Activated CD4-positive, CD25-positive, alpha-beta regulatory T cell treated with anti-CD3 and anti-CD28 coated beads, Interleukin-2, amount 50 U/mL, for 72 hours (primary cell): Measurements from ENCODE around the gene SLC35E4.
"Not testable (repeated sequence)": the region's sequence is repeated elsewhere in the genome, so short reads cannot be mapped to it uniquely, and the experiment has no call there.

Experiments
- DNase-seq: peaks from one replicate; pipeline ENCODE4 v3.0.0; 2021

The SLC35E4 gene, protein sequence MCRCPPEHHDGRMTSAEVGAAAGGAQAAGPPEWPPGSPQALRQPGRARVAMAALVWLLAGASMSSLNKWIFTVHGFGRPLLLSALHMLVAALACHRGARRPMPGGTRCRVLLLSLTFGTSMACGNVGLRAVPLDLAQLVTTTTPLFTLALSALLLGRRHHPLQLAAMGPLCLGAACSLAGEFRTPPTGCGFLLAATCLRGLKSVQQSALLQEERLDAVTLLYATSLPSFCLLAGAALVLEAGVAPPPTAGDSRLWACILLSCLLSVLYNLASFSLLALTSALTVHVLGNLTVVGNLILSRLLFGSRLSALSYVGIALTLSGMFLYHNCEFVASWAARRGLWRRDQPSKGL

DNA sequence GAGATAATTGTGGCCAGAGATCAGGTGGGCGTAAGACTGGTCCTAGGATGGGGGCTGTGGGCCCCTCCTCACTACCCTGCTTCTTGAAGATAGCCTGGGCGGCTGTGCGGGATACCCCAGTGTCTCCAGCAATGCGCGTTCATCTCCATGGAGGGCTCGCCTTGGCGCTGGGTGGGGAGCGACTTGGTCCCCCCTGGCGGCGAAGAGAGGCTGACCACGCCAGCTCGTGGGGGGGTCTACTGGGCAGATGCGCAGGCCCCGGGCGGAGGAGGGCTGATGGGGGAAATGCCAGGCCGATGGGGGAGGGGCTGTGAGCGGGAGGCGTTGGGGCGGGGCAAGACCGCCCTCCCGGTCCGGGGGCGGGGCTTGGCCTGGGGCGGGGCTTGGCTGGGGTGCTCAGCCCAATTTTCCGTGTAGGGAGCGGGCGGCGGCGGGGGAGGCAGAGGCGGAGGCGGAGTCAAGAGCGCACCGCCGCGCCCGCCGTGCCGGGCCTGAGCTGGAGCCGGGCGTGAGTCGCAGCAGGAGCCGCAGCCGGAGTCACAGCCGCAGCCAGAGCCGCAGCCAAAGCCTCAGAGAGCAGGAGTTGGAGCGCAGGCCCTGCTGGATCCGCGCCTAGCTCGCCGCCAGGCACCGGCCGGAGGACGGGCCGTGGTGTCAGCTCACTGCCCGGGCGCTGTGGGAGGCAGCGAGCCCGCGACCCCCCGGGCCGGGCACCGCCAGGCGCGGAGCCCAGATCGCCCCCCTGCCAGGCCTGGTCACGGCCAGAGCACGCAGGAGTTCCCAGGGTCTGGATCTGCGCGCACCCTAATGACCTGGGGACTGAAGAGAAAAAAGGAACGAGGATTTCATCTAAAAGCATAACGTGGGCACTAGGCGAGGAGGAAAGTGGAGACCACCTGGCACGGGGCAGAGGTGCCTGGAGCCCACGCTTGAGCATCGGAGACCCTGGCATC is at the start of gene SLC35E4:
Gene SLC35E4, plus strand, starts transcription at position 509 of the 953 bp plus-strand sequence. CDS start 670 bp downstream, outside the sequence.
- peak; percentile 97 for DNase-seq

DNA sequence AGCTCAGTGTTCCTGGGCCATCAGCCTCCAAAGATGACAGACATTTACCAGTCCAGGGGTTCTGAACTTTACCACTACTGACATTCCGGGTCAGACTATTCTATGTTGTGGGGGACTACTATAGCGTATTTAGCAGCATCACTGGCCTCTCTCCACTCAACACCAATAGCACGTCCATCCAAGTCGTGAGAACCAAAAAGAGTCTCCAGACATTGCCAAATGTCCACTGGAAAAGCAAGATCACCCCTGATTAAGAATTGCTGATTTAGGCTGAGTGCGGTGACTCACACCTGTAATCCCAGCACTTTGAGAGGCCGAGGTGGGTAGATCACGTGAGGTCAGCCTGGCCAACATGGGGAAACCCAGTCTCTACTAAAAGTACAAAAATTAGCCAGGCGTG is 49.2 kb upstream of the SLC35E4 start:
- no peak for DNase-seq

DNA sequence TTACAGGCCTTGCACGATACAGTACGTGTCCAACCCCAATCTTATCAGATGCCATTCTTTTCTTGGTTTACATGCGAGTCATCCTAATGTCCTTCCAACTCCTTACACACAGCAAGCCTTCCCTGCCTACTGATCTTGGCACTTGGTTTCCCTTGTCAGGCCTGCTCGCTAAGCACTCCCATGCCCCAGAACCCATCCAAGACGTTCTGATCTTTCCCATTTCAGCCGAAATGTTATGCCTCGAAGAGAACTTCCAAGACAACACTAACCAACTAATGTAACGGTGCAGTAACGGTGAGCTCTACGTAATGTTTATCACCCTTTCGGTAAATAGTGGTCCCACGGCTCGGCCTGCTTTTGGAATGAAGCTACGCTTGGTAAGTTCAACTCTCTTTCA is 44.4 kb upstream of the SLC35E4 start:
- DNase-seq: no peak

DNA sequence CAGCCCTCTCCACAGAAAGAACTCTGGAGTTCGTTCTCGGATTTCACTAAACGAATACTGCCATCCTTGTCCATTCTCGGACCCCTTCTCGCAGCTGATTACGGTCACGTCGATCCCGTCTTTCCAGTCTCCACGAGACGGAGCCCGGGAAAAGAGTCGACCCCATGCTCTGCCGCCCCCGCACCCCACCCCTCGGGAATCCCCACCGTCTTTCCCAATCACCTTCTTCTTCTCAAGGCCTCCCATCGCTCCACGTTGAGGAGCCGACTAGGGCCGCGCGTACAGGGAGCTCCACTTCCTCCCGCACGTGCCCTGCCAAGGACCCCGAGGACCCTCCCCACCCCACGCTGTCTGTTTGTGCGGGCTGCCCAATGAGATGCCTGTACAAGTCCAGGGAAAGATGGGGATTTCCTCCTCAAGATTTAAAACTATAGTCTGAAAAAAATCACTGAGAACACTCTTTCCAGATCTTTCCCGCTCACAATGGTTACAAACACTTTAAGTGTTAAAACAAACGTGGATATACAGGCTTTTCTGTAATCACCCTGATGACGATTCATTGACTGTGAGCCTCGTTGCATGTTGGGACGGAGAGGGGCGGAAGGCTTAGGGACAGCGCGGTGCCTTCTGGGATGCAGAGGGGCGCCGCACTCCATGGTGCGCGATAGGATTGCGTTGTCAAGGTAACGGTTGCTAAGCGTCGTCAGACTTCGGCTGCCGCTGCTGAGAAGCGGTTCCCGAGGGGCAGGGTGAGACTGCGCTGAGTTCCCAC is 43.8 kb upstream of the SLC35E4 start, which contains the start of gene PES1:
Gene PES1, minus strand, starts transcription at position 323 of the 772 bp plus-strand sequence. Its CDS starts 77 bp downstream, at position 246.
- peak; percentile 89 for DNase-seq

DNA sequence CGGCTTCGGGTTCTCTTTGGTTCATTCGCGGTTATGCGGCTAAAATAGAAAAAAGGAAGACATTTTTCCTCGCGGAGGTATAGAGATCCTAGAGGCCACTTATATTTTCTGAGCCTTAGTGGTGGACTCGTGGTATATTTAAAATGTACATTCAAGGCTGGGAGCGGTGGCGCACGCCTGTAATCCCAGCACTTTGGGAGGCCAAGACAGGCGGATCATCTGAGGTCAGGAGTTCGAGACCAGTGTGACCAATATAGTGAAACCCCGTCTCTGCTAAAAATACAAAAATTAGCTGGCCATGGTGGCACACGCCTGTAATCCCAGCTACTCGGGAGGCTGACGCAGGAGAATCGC is 43.2 kb upstream of the SLC35E4 start:
- not testable (repeated sequence) for DNase-seq

DNA sequence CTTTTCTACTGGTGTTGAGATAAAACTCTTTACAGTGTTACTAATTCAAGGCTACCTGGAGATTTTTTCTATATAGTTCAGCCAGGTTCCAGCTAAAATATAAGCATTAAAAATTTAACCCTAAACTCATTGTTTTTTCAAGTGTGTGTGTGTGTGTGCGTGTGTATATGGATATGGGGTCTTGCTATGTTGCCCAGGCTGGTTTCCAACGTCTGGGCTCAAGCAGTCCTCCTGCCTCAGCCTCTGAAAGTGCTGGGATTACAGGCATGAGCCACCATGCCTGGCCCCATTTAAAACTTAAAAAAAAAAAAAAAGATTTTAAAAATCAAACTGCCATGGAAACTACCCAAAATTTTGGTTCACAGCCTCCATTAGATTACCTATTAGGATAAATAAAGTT is 39.4 kb upstream of the SLC35E4 start:
- no peak for DNase-seq

DNA sequence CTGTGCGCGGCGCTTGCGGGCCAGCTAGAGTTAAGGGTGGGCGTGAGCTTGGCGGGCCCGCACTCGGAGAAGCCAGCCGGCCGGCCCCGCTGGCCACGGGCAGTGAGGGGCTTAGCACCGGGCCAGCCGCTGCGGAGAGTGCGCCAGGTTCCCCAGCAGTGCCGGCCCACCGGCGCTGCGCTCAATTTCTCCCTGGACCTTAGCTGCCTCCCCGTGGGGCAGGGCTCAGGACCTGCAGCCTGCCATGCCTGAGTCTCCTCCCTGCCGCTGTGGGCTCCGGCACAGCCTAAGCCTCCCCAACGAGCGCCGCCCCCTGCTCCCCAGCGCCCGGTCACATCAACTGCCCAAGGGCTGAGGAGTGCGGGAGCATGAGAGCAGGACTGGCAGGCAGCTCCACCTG is 38.7 kb upstream of the SLC35E4 start:
- no peak for DNase-seq

DNA sequence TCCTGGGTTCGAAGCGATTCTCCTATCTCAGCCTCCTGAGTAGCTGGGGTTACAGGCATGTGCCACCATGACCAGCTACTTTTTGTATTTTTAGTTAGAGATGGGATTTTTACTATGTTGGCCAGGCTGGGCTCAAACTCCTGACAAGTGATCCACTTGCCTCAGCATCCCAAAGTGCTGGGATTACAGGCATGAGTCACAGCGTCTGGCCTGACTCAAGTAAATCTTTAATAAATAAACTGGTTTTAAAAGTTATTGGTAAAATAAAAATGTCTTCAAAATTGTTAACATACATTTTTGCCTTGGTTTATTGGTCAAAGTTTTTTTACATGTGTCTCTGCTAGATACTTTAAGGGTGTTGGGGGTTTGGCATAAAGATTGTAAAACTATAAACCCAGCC is 36.6 kb upstream of the SLC35E4 start:
- no peak for DNase-seq

DNA sequence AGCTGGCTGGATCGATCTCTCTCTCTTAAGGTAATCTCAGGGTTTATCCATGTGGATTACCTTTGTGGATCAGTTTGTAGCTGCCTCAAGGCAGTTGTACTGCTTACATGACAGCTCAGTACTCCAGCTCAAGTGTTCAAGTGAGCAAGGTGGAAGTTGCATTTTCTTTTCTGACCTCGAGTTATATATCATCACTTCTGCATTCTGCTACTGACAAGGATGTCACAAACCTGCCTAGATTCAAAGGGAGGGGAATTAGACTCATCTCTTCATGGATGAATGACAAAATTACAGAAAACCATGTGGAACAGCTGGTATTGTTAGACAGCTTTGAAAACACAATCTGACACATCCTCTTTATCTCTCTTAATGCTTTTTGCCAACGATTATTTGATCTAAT is 34.7 kb upstream of the SLC35E4 start:
- DNase-seq: no peak

DNA sequence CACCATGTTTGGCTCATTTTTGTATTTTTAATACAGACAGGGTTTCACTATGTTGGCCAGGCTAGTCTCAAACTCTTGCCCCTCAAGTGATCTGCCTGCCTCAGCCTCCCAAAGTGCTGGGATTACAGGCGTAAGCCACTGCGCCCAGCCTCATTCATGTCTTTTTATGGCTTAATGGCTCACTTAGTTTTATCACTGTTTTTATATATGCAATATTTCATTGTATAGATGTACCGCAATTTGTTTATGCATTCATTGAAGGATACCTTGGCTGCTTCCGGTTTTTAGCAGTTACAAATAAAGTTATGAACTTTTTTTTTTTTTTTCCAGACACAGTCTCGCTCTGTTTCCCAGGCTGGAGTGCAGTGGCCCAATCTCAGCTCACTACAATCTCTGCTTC is 34.1 kb upstream of the SLC35E4 start:
- DNase-seq: no peak

DNA sequence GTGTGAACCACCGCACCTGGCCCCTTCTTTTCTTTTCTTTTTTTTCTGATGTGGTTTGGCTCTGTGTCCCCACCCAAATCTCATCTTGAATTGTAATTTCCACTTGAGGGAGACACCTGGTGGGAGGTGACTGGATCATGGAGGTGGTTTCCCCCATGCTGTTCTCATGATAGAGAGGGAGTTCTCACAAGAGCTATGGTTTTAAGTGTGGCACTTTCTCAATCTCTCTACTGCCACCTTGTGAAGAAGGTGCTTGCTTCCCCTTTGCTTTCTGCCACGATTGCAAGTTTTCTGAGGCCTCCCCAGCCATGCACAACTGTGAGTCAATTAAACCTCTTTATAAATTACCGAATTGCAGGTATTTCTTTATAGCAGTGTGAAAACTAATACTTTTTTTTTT is 33.5 kb upstream of the SLC35E4 start:
- no peak for DNase-seq

DNA sequence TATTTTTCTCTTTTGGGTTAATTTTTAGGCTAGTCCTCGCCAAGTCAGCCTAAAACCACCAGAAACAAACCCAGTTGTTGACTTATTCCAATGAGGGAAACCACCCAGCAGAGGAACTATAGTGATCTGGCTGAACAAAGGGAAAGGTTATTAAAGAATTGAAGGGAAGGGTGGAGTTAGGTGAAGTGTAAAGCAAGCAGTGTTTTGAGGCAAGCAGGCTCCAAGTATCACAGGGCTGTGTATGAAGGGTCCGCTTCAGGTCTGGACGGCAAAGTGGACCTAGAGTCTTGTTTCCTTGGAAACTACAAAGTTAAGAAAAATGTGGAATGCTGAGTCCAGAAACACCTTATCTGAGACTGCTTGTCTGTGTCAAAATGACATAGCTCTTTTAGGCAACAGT is 31.8 kb upstream of the SLC35E4 start:
- no peak for DNase-seq

DNA sequence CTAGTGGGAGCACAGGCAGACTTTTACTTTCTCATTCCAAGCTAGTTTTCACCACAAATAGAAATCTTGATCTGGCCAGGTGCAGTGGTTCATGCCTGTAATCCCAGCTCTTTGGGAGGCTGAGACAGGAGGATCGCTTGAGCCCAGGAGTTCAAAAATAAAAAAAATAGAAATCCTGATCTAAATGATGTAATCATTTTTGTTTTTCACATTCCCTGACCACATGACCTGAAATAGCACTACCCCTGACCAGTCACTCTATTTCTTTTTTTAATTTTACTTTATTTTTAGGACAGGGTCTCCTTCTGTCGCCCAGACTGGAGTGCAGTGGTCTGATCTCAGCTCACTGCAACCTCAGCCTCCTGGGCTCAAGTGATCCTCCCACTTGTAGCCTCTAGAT is 30.9 kb upstream of the SLC35E4 start:
- no peak for DNase-seq

DNA sequence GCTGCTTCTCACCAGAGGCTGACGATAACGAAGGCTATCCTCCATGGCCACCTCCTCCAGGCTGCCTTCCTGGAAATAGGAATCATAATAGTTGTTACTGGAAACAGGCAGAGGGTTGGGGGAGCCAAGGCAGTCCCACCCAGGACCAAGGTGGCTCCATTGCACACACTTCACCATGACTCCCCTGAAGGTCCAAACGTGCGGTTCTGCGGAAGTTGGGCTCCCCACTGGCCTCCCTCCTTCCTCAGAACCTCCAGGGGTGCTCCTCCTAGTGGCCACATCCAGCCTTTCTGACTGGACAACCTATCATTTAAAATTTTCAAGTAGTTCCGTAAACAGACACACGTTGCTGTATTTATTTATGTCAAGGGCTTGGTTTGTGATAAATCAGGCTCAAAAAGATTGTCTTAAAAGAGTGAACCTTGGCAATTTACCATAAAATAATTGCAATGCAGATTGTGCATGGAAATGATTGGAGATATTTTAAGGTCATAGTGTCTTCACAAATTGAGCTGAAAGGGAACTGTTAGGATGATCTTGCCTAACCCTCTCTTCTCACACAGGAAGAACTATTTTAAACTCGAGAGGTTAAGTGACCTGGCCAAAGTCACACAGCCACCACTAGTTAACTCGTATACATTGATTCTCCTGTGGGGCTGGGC is 30.0 kb upstream of the SLC35E4 start:
- DNase-seq: peak; percentile 50

DNA sequence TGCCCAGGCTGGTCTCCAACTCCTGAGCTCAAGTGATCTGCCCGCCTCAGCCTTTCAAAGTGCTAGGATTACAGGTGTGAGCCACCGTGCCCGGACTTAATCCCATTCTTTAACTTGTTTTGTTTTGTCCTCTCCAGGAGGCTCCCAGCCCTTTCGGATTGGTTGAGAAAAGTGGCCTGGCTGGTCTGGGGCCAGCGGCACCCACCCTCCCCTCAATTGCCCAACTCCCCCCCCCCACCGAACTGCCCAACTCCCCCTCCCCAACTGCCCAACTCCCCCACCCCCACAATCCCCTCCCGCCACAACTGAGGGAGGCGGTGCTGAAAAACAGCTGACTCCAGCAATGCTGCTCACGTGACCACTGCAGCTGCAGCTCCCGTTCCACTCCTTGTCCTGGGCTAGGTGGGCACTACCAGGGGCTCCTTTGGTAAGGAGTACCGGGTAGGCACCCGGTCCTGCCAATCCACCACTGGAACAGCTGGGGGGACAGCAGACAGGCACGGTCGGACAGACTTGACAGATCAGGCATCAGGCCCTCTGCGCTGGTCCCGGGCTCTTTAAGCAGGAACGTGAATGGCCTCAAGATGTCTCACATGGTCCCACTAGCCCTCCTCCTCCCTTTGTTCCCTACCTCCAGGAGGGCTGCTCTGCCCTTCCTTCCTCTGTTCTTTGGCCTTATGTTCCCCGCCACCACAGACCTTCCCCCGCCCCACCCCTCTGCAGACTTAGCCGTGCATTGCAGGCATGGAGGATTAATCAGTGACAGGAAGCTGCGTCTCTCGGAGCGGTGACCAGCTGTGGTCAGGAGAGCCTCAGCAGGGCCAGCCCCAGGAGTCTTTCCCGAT is 28.9 kb upstream of the SLC35E4 start, which contains the start of gene TCN2:
Gene TCN2, plus strand, starts transcription at position 720 of the 845 bp plus-strand sequence. CDS start 158 bp downstream, outside the sequence.
- peak; percentile 57 for DNase-seq

DNA sequence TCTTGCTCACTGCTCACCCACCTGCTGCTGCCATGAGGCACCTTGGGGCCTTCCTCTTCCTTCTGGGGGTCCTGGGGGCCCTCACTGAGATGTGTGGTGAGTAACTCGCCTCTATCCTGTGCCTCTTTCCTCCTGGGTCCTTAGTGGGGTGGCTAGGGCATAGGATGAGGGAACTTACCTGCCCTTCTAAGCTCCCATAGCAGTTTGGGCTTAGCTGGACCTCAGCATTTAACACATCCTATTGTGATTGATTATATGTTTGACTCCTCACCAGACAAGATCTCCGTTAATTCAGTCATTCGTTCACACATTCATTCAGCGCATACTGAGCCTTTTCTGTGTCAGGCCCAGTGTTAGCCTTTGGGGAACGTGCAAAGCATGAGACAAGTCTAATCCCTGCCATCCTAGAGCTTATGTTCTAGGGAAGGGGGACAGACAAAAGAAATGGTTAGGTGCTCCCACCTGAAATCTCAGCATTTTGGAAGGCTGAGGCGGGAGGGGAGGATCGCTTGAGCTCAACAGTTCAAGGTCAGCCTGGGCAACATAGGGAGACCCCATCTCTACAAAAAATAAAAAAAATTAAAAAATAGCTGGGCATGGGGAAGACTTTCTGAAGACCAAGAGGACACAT is 28.2 kb upstream of the SLC35E4 start:
- DNase-seq: no peak

DNA sequence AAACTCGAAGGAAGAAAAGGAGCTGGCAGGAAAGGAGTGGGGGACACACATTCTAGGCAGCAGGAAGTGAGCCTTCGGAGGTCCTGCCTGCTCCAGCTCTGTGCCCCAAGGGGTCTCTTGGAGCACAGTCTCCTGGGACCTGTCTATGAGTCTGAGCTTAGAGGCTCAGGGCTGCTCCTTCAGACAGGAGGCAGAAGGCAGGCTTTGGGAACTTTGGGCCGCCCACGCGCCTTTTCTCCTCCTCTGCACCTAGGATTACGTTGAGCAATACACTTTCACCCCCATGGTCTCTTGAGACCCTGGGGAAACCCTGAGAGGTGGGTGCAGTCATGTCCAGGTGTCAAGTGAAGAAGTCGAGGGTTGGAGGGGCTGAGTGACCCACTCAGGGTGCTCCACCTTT is 27.6 kb upstream of the SLC35E4 start:
- DNase-seq: no peak

DNA sequence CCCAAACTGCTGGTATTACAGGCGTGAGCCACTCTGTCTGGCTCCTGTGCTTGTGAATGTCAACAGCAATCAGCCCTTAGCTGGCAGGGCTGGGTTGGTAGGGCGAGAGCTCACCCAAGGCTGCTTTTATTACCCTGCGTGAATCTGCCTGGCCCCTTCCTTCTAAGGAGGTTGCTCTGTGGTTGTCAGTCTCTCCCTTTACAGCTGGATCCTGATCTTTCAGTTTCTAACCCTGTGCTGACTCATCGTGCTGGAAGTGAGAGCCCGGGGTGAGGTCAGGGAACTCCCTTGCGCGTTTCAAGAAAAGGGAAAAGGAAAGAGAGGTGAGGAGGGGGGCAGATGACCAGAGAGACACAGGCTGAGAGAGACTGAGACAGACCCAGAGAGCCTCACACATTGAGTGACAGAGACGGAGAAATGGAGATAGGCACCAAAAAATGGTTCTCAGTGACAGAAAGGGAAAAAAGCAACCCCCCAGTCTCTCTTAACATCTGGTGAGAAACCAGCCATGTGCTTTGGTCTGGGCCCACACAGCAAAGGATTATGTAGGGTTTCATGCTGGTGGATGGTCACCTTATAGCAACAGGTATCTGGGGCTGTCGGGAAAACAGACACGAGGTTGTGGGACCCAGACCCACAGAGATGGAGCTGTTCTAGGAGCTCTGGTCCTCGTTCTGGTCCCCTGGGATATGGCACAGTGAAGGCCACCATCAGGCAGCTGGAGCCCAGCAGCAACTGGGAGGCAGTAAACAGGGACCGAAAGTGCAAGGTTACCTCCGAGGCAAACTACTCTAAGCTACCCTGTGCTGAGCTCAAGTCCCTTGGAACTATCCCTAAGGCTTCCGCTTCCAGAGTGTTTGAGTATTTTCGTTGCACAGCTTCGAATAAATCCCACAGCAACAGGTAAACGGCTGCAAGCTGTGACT is 26.1 kb upstream of the SLC35E4 start:
- no peak for DNase-seq

DNA sequence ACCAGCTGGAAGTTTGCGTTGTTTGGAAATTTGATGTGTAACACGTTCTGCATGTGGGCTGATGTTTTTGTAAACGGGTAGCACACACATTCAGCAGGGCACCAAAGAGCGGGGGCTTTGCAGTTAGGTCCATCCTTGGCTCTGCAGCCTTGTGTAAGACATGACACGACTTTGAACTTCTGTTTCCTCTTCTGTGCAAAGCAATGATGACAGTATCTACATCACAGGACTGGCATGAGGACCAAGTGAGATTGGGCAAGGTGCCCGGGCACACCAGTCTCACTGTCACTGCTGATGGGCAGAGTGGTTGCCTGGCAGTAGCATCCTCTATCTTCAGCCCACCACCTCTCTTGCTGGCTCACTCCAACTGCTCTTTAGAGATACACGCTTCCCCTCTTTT is 25.3 kb upstream of the SLC35E4 start:
- no peak for DNase-seq

DNA sequence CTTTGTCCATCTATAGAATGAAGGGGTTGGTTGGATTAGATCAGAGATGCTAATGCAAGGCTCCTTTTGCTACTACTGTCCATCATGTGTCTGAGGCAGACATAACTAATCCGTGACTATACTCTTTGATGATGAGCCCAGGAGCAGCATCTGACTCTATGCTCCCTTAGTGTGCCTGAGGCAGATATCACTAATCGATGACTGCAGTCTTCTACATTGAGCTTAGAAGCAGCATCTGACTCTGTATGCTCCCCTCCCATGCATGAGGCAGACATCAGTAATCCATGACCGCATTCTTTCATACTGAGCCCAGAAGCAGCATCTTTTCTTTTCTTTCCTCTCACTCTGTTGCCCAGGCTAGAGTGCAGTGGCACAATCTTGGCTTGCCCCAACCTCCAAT is 24.4 kb upstream of the SLC35E4 start:
- no peak for DNase-seq
